HepG2 (cell line): ENCODE data around the gene ZNF280A. TPM values are rescaled to one million over a fixed set of nuclear protein-coding genes. Genes with fewer than 3 reads are reported as not detected.

Experiments used
- AFF4 ChIP-seq: sonication (generic); formaldehyde crosslinking; IDR thresholded peaks from 2 replicates; pipeline ENCODE4 v1.4.0; 2020; ENCODE audit warnings: missing genetic modification reagents
- FIP1L1 ChIP-seq: fragments of 200-400 bp; formaldehyde crosslinking; IDR thresholded peaks from 2 replicates; pipeline ENCODE4 v1.6.1; 2018; ENCODE audit warnings: low read depth, mild to moderate bottlenecking, low read length, moderate library complexity, borderline replicate concordance; ENCODE audit not compliant: insufficient read depth
- FOXO1 ChIP-seq: sonication (generic); formaldehyde crosslinking; IDR thresholded peaks from 2 replicates; pipeline ENCODE4 v1.4.0; 2020; ENCODE audit warnings: missing genetic modification reagents
- HIVEP1 ChIP-seq: sonication (generic); formaldehyde crosslinking; IDR thresholded peaks from 2 replicates; pipeline ENCODE4 v1.4.0; 2020; ENCODE audit warnings: mild to moderate bottlenecking, missing genetic modification reagents
- KAT2B ChIP-seq: fragments of 150-350 bp; IDR thresholded peaks from 2 replicates; pipeline ENCODE4 v1.6.1; 2014; ENCODE audit warnings: low read depth, low read length, borderline replicate concordance
- ZNF274 ChIP-seq: sonication (generic); formaldehyde crosslinking; IDR thresholded peaks from 2 replicates; pipeline ENCODE4 v1.5.1; 2020; ENCODE audit warnings: mild to moderate bottlenecking, missing genetic modification reagents
- ZNF343 ChIP-seq: sonication (generic); formaldehyde crosslinking; IDR thresholded peaks from 2 replicates; pipeline ENCODE4 v1.4.0; 2020; ENCODE audit warnings: mild to moderate bottlenecking, missing genetic modification reagents
- ZNF574 ChIP-seq: sonication (generic); formaldehyde crosslinking; IDR thresholded peaks from 2 replicates; pipeline ENCODE4 v1.4.0; 2020; ENCODE audit warnings: missing genetic modification reagents
- ZNF839 ChIP-seq: sonication (generic); formaldehyde crosslinking; IDR thresholded peaks from 2 replicates; pipeline ENCODE4 v1.4.0; 2020; ENCODE audit warnings: missing genetic modification reagents, mild to moderate bottlenecking, borderline replicate concordance
- polyA plus RNA-seq, 8 experiments: library from polyadenylated mRNA; depleted of rRNA in 3 of 8; stranded (reverse) in 7 of 8; unstranded in 1 of 8; fragments of >200 nt; fragmentation: Illumina TruSeq in 4 of 8; extraction: Trizol in 4 of 8; gene quantifications; 2 replicates each; pipeline versions ENCODE4 v1.2.1 to v1.2.3, GENCODE V29; 2011 to 2016; ENCODE audit warnings: low read depth in 4 of 8, missing spikeins in 1 of 8, mixed read lengths in 1 of 8; ENCODE audit not compliant: insufficient read depth in 1 of 8
- total RNA-seq, 5 experiments: library from RNA; depleted of rRNA; stranded (reverse); fragments of >200 nt; fragmentation: Illumina TruSeq; extraction: Trizol; gene quantifications; 2 replicates each; pipeline ENCODE4 v1.2.3, GENCODE V29; 2016; ENCODE audit warnings: low read depth in 1 of 5

ZNF280A gene
- total and polyA plus RNA-seq, 2 of the 13 experiments (the other 11 are each of a cell fraction or from before 2014, with no cell fraction given): 1.4 to 2.9 TPM

DNA sequence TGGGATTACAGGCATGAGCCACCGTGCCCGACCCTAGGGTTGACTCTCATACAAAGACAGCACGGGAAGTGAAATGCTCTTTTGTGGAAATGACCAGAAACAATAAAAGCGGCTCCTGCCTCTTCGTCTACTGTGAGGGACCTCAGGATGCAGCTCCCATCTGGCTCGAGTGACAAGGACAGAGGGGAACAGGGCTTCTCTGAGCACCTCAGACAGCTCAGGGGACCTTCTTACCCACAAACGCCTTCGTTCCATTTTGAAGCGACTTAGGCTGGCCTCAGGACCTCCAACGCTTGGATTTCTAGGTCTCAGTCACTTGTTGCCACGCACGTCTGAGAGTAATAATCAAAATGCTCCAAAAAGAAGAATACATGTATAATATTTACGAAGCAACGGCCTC, 36.5 kb upstream of the ZNF280A start (continued):
- TF ChIP-seq ZNF574 (CRISPR knock-in tag) (no peak), ZNF839 (CRISPR knock-in tag) (no peak), ZNF343 (CRISPR knock-in tag) (no peak), KAT2B (no peak), AFF4 (CRISPR knock-in tag) (no peak), HIVEP1 (no peak), FOXO1 (CRISPR knock-in tag) (no peak), ZNF274 (no peak), FIP1L1 (no peak)
